HG02870 (cell line): ENCODE results near the gene KRTAP10-4.

Experiments used
- ATAC-seq: cut with Tn5 transposase; IDR thresholded peaks from one replicate; pipeline ENCODE4 v1.9.1; 2021; ENCODE audit warnings: mild to moderate bottlenecking, moderate library complexity; ENCODE audit not compliant: unreplicated experiment

Gene KRTAP10-4

GRCh38 chr21:44615466-44615865, 41.9 kb downstream of the KRTAP10-4 start:
- no peak for ATAC-seq

GRCh38 chr21:44615911-44616590, 42.5 kb downstream of the KRTAP10-4 start:
- ATAC-seq: no peak

- no peak for ATAC-seq
Observed at GRCh38 chr21:44616591-44616926, 43.0 kb downstream of the KRTAP10-4 start.

GRCh38 chr21:44617071-44617501, 43.6 kb downstream of the KRTAP10-4 start:
- ATAC-seq: no peak

- no peak for ATAC-seq
Observed at GRCh38 chr21:44618504-44618903, 45.0 kb downstream of the KRTAP10-4 start.

- no peak for ATAC-seq
Observed at GRCh38 chr21:44618909-44619308, 45.4 kb downstream of the KRTAP10-4 start.

- ATAC-seq: no peak
Observed at GRCh38 chr21:44619886-44620285, 46.4 kb downstream of the KRTAP10-4 start.

- no peak for ATAC-seq
Observed at GRCh38 chr21:44623575-44623974, 50.0 kb downstream of the KRTAP10-4 start.
